Measurements from ENCODE around the gene SPIN1.

Gene SPIN1

DNA sequence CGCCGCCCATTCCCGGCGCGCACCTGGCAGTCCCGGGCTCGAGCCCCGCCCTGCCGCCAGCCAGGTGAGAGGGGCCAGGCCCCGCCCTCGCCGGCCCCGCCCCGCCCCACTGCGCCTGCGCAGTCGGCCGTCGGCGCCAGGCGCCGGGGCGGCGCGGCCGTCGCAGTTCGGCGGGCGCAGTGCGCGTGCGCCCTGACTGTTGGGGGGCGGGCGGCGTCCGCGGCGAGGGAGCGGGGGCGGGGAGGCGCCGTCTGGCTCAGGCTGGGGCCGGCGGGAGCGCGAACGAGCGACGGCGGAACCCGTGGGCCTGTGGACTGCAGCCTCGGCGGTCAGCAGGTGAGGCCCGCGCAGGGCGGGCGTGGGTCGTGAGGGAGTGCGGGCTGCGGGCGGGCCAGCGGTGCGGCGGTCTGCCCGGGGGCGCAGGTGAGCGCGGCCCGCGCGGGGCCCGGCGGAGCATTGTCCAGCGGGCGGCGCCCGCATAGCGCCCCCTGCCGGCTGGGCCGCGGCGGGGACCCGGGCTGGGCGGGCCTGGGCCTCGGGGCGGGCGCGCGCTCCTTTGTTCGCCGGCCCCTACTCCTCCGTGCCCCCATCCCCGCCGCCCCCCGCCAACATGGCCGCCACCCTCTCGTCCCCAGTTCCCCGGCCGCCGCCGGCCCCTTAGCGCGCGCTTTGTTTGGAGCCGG lies at the start of gene SPIN1:
SPIN1 (plus strand) TSS at position 242 of the 683 bp plus-strand sequence. CDS start 38,096 bp downstream, outside the sequence.
- Histone ChIP-seq H3K4me1 (ENCODE audit: insufficient read depth, low read length) (peaks cover 34% of the 10 kb centered on the region), H3K4me3 (ENCODE audit: low read depth in 1 of 2, low read length in 2 of 2) (peak within 1 kb of the TSS; percentile 96 to 97), H3K4me2 (ENCODE audit: insufficient read depth, low read length) (peak within 1 kb of the TSS; percentile 82), H3K79me2 (ENCODE audit: insufficient read depth, low read length) (peaks cover 45% of the 10 kb centered on the region), H4K20me1 (ENCODE audit: insufficient read depth, low read length) (peaks cover 27% of the 10 kb centered on the region), H3K27me3 (ENCODE audit: insufficient read depth, low read length, poor library complexity) (no peaks in the 10 kb centered on the region), H3K27ac (ENCODE audit: low read length) (peak within 1 kb of the TSS; percentile 85), H3K9ac (ENCODE audit: low read depth, low read length) (peak within 1 kb of the TSS; percentile 82), H3K9me3 (ENCODE audit: insufficient read depth, low read length, severe bottlenecking) (no peaks in the 10 kb centered on the region), H2AFZ (ENCODE audit: low read depth, low read length) (peak within 1 kb of the TSS; percentile 84), H3K36me3 (ENCODE audit: insufficient read depth, low read length) (peaks cover 8% of the 10 kb centered on the region)
- TF ChIP-seq, protein P1, sequence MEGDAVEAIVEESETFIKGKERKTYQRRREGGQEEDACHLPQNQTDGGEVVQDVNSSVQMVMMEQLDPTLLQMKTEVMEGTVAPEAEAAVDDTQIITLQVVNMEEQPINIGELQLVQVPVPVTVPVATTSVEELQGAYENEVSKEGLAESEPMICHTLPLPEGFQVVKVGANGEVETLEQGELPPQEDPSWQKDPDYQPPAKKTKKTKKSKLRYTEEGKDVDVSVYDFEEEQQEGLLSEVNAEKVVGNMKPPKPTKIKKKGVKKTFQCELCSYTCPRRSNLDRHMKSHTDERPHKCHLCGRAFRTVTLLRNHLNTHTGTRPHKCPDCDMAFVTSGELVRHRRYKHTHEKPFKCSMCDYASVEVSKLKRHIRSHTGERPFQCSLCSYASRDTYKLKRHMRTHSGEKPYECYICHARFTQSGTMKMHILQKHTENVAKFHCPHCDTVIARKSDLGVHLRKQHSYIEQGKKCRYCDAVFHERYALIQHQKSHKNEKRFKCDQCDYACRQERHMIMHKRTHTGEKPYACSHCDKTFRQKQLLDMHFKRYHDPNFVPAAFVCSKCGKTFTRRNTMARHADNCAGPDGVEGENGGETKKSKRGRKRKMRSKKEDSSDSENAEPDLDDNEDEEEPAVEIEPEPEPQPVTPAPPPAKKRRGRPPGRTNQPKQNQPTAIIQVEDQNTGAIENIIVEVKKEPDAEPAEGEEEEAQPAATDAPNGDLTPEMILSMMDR (IDR thresholded peaks at IDR 0.05; ENCODE audit: borderline replicate concordance, extremely low read depth, low read length, poor library complexity, severe bottlenecking): peak; percentile 50
- TF ChIP-seq EZH2 (IDR thresholded peaks at IDR 0.05; ENCODE audit: borderline replicate concordance, low read depth, low read length, severe bottlenecking): no peak
- DNase-seq (peak; percentile 80), ATAC-seq (ENCODE audit: insufficient read depth, low read depth) (peak; percentile 89)

DNA sequence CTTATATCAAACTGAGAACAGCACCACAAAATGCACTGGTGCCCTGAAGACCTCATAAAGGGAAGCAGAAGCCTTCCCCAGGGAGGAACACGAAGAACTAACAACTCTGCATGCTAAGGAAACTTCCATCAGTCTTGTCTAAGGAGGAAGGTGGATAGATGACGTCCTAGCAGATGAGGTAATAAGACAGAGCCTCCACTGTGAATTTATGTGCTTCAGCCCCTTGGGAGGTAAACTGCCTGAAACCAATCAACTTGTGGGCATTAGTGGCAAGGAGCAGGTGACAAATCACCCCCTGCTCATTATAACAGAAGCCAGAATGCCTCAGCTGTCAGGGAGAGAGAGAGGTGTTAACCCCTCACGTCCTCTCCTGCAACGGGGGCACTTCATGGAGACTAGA lies 48.9 kb upstream of the SPIN1 start:
- Histone ChIP-seq H3K9me3 (ENCODE audit: insufficient read depth, low read length, severe bottlenecking) (no peaks in the 10 kb centered on the region), H3K27me3 (ENCODE audit: insufficient read depth, low read length, poor library complexity) (no peaks in the 10 kb centered on the region), H3K4me1 (ENCODE audit: insufficient read depth, low read length) (no peaks in the 10 kb centered on the region), H3K4me3 (ENCODE audit: low read depth in 1 of 2, low read length in 2 of 2) (no peak overlapping the region), H3K27ac (ENCODE audit: low read length) (no peak overlapping the region), H3K79me2 (ENCODE audit: insufficient read depth, low read length) (no peaks in the 10 kb centered on the region), H2AFZ (ENCODE audit: low read depth, low read length) (no peak overlapping the region), H4K20me1 (ENCODE audit: insufficient read depth, low read length) (no peaks in the 10 kb centered on the region), H3K9ac (ENCODE audit: low read depth, low read length) (no peak overlapping the region), H3K4me2 (ENCODE audit: insufficient read depth, low read length) (no peak overlapping the region), H3K36me3 (ENCODE audit: insufficient read depth, low read length) (no peaks in the 10 kb centered on the region)
- TF ChIP-seq EZH2 (IDR thresholded peaks at IDR 0.05; ENCODE audit: borderline replicate concordance, low read depth, low read length, severe bottlenecking): no peak
- TF ChIP-seq, protein P1 (IDR thresholded peaks at IDR 0.05; ENCODE audit: borderline replicate concordance, extremely low read depth, low read length, poor library complexity, severe bottlenecking): no peak
- DNase-seq (no peak), ATAC-seq (ENCODE audit: insufficient read depth, low read depth) (no peak)

- ATAC-seq (ENCODE audit: insufficient read depth, low read depth): no peak
- Histone ChIP-seq H3K4me3 (ENCODE audit: low read depth in 1 of 2, low read length in 2 of 2) (no peak overlapping the region), H3K4me2 (ENCODE audit: insufficient read depth, low read length) (no peak overlapping the region), H3K9ac (ENCODE audit: low read depth, low read length) (no peak overlapping the region), H2AFZ (ENCODE audit: low read depth, low read length) (no peak overlapping the region), H4K20me1 (ENCODE audit: insufficient read depth, low read length) (no peaks in the 10 kb centered on the region), H3K4me1 (ENCODE audit: insufficient read depth, low read length) (no peaks in the 10 kb centered on the region), H3K27ac (ENCODE audit: low read length) (no peak overlapping the region), H3K27me3 (ENCODE audit: insufficient read depth, low read length, poor library complexity) (no peaks in the 10 kb centered on the region), H3K79me2 (ENCODE audit: insufficient read depth, low read length) (no peaks in the 10 kb centered on the region), H3K9me3 (ENCODE audit: insufficient read depth, low read length, severe bottlenecking) (no peaks in the 10 kb centered on the region), H3K36me3 (ENCODE audit: insufficient read depth, low read length) (no peaks in the 10 kb centered on the region)
- no peak for DNase-seq
- TF ChIP-seq, protein P1 (IDR thresholded peaks at IDR 0.05; ENCODE audit: borderline replicate concordance, extremely low read depth, low read length, poor library complexity, severe bottlenecking): no peak
- TF ChIP-seq EZH2 (IDR thresholded peaks at IDR 0.05; ENCODE audit: borderline replicate concordance, low read depth, low read length, severe bottlenecking): no peak
These were observed 46.0 kb upstream of the SPIN1 start for GRCh38 chr9:88342246-88342645.
